ENCODE data around the gene CBX6. TPM values are rescaled to one million over a fixed set of nuclear protein-coding genes. Genes with fewer than 3 reads are reported as not detected.

The CBX6 gene
- total and polyA plus RNA-seq, 2 of the 8 experiments (the other 6 are each of a cell fraction or from before 2014, with no cell fraction given): 10.6 to 27.5 TPM

DNA sequence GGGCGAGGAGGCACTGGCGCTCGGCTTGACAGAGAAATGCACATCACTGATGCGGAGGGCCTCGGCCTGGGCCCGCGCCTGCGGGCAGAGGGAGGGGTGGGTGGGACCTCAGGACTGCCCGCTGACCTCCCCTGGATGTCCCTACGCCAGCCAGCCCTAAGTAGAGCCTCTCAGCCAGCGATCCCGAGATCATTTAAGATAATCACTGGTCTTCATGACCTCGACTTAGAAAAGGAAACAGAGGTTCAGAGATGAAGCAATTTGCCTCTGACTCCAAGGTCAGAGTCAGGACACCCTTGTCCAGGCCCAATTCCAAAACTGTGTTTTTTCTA, 4.9 kb downstream of the CBX6 start:
- FAIRE-seq: no peak
- CTCF ChIA-PET (ENCODE audit: partially characterized antibody): interaction anchor here (0.5 to 8.1 kb wide), 2 partner anchors 98 to 246 kb away, joined by 4 to 79 read pairs; no protein-coding TSS in a partner anchor

More for the DNA sequence above, 4.9 kb downstream of the CBX6 start:
- H3K4me2 ChIP-seq (ENCODE audit: insufficient read depth in 1 of 2, low read depth in 2 of 2, low read length in 2 of 2): peak overlapping the region; percentile 2 to 28; a peak in 1 of 4 replicates
- no peak overlapping the region for H2BK20ac ChIP-seq (ENCODE audit: low read length)
- no peak overlapping the region for H3K14ac ChIP-seq (ENCODE audit: insufficient read length)
- WGBS, 2 experiments (ENCODE audit: extremely low coverage in 1 of 2, insufficient coverage in 1 of 2, insufficient read length in 1 of 2, insufficient replicate concordance in 2 of 2, low coverage in 1 of 2, low lambda C conversion rate in 2 of 2, missing lambda C conversion rate in 1 of 2): 66% methylated on average over 9 of the region's 13 CpGs; no CpG with 5 or more reads in 1 of the 2 experiments
- H2BK15ac ChIP-seq (ENCODE audit: low read length): no peak overlapping the region
- no peak overlapping the region for H2AFZ ChIP-seq (ENCODE audit: low read length)
- no peaks in the 10 kb centered on the region for H3K27me3 ChIP-seq (replicated peaks in 1 of 4; ENCODE audit: control insufficient read depth in 3 of 4, extremely low read depth in 1 of 4, insufficient read depth in 3 of 4, low read length in 3 of 4)
- no peak overlapping the region for H3K18ac ChIP-seq (ENCODE audit: extremely low read depth, low read length)
- H4K20me1 ChIP-seq (replicated peaks in 1 of 2; ENCODE audit: control insufficient read depth in 1 of 2, insufficient read depth in 2 of 2, low read length in 2 of 2): peaks cover 11 to 19% of the 10 kb centered on the region in 2 experiments
- H3K36me3 ChIP-seq (ENCODE audit: control insufficient read depth in 2 of 4, insufficient read depth in 4 of 4, low read length in 3 of 4): peaks cover 0 to 24% (median 13%) of the 10 kb centered on the region in 4 experiments; a peak in 4 of 8 replicates
- no peak overlapping the region for H4K5ac ChIP-seq (ENCODE audit: insufficient read length, low read depth, low read length)
- H3K9me3 ChIP-seq (ENCODE audit: insufficient read depth in 2 of 2, low read depth in 1 of 2, low read length in 1 of 2): no peaks in the 10 kb centered on the region
- TF ChIP-seq SIX5 (IDR thresholded peaks at IDR 0.05; ENCODE audit: low read depth, low read length): no peak
- TF ChIP-seq SP1 (IDR thresholded peaks at IDR 0.05; ENCODE audit: low read depth, low read length): no peak
- TF ChIP-seq KDM1A (IDR thresholded peaks at IDR 0.05; ENCODE audit: borderline replicate concordance, low read length): no peak
- TF ChIP-seq, protein P1, sequence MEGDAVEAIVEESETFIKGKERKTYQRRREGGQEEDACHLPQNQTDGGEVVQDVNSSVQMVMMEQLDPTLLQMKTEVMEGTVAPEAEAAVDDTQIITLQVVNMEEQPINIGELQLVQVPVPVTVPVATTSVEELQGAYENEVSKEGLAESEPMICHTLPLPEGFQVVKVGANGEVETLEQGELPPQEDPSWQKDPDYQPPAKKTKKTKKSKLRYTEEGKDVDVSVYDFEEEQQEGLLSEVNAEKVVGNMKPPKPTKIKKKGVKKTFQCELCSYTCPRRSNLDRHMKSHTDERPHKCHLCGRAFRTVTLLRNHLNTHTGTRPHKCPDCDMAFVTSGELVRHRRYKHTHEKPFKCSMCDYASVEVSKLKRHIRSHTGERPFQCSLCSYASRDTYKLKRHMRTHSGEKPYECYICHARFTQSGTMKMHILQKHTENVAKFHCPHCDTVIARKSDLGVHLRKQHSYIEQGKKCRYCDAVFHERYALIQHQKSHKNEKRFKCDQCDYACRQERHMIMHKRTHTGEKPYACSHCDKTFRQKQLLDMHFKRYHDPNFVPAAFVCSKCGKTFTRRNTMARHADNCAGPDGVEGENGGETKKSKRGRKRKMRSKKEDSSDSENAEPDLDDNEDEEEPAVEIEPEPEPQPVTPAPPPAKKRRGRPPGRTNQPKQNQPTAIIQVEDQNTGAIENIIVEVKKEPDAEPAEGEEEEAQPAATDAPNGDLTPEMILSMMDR (IDR thresholded peaks at IDR 0.05; ENCODE audit: control extremely low read depth in 1 of 3, insufficient read depth in 1 of 3, low read depth in 1 of 3, low read length in 3 of 3): no peak
- no peak for TF ChIP-seq RNF2 (IDR thresholded peaks at IDR 0.05; ENCODE audit: borderline replicate concordance, low read depth, low read length, missing control alignments, poor library complexity, severe bottlenecking)
- no peak for TF ChIP-seq NANOG (IDR thresholded peaks at IDR 0.05; ENCODE audit: insufficient read depth, low read depth, low read length, poor library complexity, severe bottlenecking)
- TF ChIP-seq SRF (IDR thresholded peaks at IDR 0.05; ENCODE audit: low read depth, low read length): no peak
- no peak for TF ChIP-seq HDAC2 (IDR thresholded peaks at IDR 0.05; ENCODE audit: borderline replicate concordance in 1 of 2, low read depth in 2 of 2, low read length in 2 of 2)
- no peak for TF ChIP-seq PHF8 (conservative IDR thresholded peaks at IDR 0.05; ENCODE audit: low read depth, low read length)
- H3K4me1 ChIP-seq (replicated peaks in 1 of 4; ENCODE audit: control insufficient read depth in 3 of 4, insufficient read depth in 4 of 4, low read length in 3 of 4): peaks cover 2 to 21% (median 17%) of the 10 kb centered on the region in 4 experiments
- no peak overlapping the region for H3K23ac ChIP-seq (ENCODE audit: insufficient read length)
- POLR2A ChIA-PET (ENCODE audit: partially characterized antibody): no interaction called here
- H2BK120ac ChIP-seq (replicated peaks; ENCODE audit: low read depth, low read length): no peak overlapping the region
- H3K9ac ChIP-seq (replicated peaks in 1 of 4; ENCODE audit: extremely low read depth in 1 of 4, low read depth in 3 of 4, low read length in 3 of 4): no peak overlapping the region
- peaks cover 5% of the 10 kb centered on the region; the same call in 1 of the 2 replicates for H3K23me2 ChIP-seq (ENCODE audit: low read depth, low read length)
- H4K8ac ChIP-seq (ENCODE audit: extremely low read depth, insufficient read depth, low read length): no peak overlapping the region
- peaks cover 0 to 9% of the 10 kb centered on the region in 2 experiments; a peak in 2 of 4 replicates for H3K79me2 ChIP-seq (ENCODE audit: control insufficient read depth in 1 of 2, insufficient read depth in 2 of 2, low read length in 2 of 2)
- H3K4me3 ChIP-seq (ENCODE audit: extremely low read depth in 1 of 4, insufficient read depth in 2 of 4, low read depth in 3 of 4, low read length in 4 of 4): 0 out of 8 replicates have a peak overlapping the region, but pooled peaks of 1 of the 4 experiments have one; percentile 35
- peak overlapping the region; percentile 35; the same call in 1 of the 2 replicates for H2BK5ac ChIP-seq (ENCODE audit: low read depth, low read length)
- peaks cover 7% of the 10 kb centered on the region for H3K79me1 ChIP-seq (ENCODE audit: low read depth, low read length)
- no peak overlapping the region for H3K4ac ChIP-seq (replicated peaks; ENCODE audit: insufficient read length, low read depth, low read length)
- H2AK5ac ChIP-seq (ENCODE audit: low read depth, low read length): no peak overlapping the region
- no peak overlapping the region for H2BK12ac ChIP-seq (ENCODE audit: low read depth, low read length)
- H4K91ac ChIP-seq (replicated peaks; ENCODE audit: insufficient read length, low read length): no peak overlapping the region
- H3K27ac ChIP-seq (ENCODE audit: low read depth, low read length): no peak overlapping the region
- no peak overlapping the region for H3K56ac ChIP-seq (replicated peaks; ENCODE audit: insufficient read length, low read depth, low read length)
- no peak for DNase-seq (ENCODE audit: low read depth in 1 of 2, low spot score in 2 of 2)
